DMS79 treated with DMSO at 0.1 percent for 48 hours (cell line): ENCODE data around the gene FXN.
"Not testable (repeated sequence)": the region's sequence is repeated elsewhere in the genome, so short reads cannot be mapped to it uniquely, and the experiment has no call there.

Experiments
- DNase-seq: peaks from one replicate; lab custom pipeline; 2025; lab: John Stamatoyannopoulos, UW

Gene FXN

DNA sequence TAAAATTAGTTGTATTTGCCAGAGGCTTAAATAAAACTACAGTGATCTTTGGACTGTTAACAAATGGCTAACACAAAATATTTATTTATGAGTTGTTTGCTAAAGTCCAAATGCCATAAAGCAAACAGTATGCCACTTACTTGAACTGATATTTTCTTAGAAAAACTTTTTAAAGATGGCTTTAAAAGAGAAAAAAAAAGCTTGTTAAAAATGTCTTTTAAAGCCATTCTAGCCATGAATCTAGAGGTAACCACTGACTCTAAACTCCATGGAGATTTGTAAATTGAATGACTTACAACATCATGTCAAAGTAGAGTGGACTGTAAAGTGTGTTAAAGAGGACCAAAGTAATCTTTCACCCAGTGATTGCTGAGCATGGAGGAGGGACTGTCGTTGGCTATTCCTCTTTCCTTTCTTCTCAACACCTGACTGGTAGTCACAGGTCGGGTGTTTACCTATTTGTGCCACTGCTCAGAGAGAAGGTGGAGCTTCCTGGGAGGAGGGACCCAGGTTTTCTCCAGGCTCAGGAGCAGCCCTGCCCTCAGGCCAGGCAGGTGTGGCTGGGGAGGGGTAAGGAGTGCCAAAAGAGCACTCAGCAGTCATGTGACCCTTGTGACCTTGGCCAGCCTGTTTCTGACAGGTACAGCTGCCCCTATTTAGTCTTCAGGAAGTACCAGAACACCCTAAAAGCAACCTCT lies 69.4 kb downstream of the FXN start:
- peak; percentile 67 for DNase-seq

DNA sequence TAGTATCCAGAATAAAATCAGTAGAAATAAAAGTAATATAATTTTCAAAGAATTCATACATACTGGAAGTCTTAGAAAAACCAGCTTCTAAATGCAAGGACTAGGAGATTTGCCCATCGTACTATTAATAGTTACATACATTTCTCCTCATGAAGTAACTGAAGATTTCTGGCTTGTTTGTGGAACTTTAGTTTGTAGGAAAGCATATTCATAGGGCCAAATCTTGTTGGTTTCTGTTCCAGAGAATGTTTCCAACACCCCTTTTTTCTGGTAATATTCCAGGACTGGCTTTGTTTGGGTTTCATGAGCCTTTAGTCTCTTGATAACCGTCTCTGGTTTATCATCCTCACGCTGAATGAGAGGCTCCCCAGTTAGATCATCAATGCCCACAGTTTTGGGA lies 72.2 kb downstream of the FXN start:
- DNase-seq, result no peak

DNA sequence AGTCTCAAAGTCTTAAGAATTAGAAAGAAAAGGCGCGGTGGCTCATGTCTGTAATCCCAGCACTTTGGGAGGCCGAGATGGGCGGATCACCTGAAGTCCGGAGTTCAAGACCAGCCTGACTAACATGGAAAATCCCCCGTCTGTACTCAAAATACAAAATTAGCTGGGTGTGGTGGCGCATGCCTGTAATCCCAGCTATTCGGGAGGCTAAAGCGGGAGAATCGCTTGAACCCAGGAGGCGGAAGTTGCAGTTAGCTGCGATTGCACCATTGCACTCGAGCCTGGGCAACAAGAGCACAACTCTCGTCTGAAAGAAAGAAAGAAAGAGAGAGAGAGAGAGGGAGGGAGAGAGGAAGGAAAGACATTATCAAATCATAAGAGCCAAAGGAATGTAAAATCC lies 73.2 kb downstream of the FXN start:
- DNase-seq, result not testable (repeated sequence)

DNA sequence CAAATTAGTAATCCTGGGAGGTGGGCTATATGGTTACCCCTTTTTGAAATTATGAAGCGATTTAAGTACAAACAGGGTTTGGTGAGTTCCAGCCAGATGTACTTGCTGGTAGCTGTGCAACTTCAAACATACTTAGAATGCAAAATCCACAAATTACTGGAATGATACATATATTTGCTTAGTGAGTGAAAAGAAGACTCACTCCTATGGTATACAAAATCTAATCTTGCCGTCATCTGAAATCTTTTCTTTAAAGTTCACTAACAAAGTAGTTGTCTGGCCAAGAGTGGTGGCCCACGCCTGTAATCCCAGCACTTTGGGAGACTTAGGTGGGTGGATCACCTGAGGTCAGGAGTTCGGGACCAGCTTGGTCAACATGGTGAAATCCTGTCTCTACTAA lies 73.6 kb downstream of the FXN start:
- no peak for DNase-seq

DNA sequence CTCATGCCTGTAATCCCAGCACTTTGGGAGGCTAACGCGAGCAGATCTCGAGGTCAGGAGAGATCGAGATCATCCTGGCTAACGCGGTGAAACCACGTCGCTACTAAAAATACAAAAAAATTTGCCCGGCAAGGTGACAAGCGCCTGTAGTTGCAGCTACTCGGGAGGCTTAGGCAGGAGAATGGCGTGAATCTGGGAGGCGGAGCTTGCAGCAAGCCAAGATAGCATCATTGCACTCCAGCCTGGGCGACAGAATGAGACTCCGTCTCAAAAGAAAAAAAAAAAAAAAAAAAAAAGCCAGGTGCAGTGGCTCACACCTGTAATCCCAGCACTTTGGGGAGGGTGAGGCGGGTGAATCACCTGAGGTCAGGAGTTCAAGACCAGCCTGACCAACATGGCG lies 77.1 kb downstream of the FXN start:
- DNase-seq, result not testable (repeated sequence)

DNA sequence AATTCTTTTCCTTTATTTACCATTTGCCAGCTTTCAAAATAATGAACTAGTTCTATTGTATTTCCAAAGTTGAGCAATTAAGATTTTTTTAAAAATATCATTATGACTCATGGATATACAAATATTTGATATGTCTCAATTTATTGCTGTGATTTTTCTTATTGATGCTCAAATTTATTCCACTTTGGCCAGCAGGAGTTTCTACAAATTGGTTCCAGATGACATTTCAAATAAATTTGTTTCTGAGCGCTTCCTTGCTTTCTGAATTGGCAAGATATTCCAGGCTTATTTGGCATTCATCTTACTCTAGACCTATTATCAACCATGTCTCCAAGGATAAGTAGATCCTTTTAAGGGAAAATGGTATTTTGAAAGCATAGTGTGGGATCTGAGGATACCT lies 80.1 kb downstream of the FXN start:
- no peak for DNase-seq

DNA sequence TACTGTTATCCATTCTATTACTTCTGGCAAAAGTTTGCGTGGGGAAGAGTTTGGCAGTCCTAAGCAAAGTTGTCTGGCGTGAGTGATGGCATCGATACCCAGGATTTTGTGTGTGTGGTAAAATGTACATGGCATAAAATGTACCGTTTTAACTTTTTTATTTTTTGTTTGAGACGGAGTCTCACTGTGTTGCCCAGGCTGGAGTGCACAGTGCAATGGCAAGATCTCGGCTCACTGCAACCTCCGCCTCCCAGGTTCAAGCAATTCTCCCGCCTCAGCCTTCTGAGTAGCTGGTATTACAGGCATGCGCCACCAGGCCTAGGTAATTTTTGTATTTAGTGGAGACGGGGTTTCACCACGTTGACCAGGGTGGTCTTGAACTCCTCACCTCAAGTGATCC lies 83.1 kb downstream of the FXN start:
- DNase-seq, result no peak

DNA sequence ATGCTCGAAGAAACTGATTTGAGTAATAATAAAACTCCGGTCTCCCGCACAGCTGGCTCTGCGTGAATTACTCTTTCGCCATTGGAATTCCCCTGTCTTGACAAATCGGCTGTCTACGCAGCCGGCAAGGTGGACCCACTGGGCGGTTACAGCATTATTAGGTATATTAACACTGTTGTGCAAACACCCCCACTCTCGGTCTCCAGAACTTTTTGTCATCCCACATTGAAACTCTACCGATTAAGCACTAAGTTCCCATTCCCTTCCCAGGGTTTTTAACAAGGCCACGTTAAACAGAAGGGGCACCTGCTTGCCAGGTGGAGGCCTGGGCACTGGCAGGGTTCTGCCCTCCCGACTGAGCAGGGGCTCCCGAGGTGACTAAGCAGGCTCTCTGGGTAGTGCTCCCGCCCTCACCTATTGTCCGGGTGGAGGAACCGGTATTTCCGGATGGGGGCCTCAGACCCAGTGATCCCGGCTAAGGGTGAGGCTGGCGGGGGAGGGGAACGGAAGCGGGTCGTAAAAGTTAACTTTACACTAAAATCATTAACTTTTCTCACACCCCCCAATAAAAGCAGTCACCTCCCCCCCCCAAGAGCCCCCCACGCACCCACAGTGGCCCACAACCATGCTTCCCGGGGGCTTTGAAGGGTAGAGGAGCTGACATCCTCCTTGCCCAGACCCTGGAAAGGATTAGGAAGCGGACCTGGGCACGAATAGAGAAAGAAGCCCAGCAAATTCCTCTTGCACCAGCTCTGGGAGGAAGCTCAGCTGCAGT lies 85.0 kb downstream of the FXN start:
- peak; percentile 62 for DNase-seq

DNA sequence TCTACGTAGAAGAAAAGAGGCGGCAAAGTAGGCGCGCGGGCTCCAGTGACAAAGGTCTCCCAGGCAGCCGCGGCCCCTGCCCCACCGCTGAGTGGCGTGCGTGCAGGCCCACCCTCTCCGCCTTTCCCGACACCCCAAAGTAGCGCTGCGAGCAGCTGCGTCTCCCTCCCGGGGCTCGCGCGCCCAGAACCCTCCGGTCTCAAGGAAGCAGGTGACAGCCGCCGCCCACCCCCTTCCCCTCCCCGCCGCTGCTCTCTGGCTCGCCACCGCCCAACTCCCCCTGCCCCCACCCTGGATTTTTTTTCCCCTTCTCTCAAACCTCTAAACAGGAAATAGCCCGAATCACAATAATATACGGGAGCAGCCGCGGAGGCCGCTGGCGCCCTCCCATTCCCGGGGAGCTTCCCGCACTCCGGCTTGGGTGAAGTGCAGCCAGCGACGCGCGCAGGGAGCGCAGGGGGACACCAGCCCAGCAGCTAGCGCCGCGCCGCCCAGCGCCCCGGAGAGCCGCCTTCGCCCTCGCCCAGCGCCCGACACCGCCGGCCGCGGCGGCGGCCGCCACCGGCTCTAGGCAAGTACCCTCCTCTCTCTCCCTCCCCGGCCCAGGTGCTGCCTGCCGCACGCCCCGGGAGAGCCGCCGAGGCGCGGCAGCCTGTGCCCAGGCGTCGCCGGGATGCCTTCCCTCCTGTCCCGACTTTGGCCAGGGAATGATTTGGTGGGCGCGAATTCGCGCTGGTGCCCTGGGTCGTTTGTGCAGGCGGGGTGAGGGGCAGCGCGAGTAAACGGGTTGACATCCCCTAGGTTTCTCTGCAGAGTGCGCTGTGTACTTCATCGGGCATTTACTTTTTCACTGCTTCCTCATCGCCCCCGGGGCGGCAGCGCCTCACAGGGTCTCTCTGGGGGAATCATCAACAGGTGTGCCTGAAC lies 85.9 kb downstream of the FXN start:
- DNase-seq, result peak; percentile 44

DNA sequence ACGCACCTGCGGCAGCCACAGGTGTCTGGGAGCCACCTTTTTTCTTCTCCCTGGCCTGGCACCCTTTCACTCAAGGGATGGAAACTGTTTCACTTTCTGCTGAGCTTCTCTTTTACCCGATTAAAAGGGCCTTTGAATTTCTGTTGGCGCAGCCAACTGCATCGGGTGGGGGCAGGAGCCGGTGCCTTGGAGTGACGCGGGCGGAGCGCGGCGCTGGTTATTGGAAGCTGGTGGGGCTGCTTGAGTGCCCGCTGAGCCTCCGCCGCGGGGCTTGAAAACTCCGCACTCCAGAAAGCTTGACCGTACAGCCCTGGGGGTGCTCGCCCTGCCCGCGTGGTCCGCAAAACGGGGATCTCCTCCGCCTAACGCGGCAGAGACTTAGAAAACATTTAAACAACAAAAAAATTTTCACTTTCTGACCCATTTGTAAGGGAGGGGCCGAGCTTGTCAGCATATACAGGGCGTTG lies 86.6 kb downstream of the FXN start:
- peak; percentile 44 for DNase-seq

DNA sequence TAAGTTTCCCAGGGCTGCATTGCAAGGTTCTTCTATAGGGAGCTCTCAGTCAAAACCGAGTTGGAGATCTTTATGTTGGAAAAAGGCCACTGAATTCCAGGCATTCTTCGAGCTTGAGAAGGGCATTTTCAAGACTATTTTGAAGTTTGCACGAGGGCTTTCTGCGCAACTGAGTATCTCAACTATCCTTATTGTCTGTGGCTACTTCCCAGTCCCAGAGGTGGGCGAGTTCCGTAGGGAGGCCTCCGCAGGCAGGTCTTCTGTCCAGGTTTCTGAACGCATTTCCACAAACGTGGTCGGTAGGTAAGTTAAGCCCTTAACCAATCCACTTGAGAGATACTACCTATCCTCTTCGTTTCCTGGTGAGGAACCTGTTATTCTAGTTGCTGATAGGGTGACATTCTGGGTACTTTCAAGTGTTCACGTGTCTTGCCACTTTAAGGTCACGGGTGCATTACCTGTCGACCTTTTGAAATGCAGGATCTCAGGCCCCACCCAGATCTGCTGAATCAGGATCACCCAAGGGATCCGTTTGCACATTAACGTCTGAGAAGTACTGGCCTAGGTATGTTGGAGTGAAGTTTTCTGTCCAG lies 87.1 kb downstream of the FXN start:
- peak; percentile 45 for DNase-seq

DNA sequence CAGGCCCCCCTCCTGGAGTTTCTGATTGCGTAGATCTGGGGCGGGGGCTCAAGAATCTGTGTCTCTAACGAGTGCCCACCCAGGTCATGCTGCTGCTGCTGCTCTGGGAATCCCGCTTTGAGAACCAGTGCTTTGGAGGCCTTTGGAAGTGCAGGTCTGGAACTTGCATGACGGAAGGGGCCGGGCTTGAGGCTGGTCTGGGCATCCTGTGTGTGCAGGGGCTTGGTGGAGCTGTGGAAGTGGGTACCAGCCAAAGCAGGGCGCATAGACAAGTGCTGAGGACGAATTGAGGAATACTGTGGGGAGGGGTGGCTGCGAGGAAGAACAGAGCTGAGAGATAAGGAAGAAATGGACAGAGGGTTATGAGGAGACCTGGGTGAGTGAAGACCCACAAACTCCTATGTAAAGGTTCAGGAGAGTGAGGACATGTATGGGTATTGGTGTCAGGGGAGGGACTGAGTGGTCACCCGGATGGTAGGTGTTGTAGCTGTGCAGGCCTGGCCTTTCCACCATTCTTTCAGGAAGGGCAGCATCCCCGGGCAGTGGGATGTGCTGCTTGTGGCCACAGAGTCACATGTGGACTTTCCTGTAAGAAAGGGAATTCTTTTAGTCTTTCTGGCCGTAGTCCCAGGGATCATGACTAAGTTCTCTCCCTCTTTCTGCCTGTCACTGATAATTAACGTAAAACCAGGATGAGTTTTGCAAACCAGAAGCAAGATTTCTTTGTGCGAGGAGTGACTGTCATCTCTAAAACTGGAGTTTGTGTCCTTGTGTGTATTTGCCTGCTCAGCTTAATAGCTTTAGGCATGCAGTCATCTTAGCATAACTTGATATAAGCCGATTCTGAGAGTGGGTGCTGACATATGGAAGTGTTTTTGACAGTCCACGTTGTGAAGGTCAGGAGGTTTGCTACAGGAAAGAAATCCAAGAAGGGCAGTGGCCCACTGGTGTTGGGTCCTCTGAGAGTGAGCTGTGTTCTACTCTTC lies 95.2 kb downstream of the FXN start:
- no peak for DNase-seq

DNA sequence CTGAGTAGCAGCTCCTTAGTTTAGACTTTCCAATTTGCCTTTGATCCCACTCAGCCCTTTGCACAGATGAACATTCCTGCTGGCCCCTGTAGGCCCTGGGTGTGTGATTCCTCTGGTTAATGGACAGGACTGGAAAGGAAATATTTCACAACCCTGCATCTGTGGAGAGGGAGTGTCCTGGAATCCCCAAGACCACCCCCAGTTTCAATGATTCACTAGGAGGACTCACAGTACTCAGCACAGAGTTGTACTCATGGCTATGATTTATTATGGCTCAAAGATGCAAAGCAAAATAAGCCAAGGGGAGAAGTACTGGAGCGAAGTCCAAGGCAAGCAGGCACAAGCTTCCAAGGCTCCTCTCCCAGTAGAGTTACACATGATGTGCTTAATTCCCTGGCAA lies 96.1 kb downstream of the FXN start:
- DNase-seq, result no peak

DNA sequence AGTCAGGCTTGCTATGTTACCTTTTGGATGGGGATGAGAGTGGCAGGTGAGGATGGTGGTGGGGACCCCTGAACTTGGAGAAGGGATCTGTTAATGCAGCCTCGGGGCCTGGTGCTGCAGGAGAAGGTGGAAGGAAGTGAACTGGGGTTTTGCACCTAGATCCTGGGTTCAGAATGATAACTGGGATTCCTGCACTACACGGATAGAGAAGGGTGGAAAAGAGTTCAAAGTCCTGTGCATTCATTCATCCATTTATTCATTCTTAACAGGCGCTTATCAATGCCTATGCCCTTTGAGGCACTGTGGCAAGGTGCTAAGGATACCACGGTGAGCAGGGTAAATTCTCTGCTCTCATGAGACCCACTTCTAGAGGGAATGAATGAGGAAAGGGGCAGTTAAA lies 96.8 kb downstream of the FXN start:
- DNase-seq, result no peak

DNA sequence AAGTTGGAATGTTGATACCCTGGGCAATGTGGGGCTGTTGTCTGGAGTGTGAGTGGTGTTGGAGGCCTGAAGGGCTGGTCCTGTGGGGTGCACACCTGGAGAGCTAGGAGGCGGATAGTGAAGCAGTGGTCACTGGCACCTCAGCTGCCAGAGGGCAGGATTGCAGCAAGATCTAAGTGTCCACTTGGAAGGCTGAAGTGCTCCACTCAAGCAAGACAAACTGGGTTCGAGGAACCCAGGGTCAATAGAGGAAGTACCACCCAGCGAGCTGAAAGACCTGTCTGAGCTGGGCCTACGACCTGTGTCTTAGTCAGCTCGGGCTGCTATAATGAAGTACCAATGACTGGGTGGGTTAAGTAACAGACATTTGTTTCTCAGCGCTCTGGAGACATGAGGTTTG lies 98.9 kb downstream of the FXN start:
- DNase-seq, result no peak

DNA sequence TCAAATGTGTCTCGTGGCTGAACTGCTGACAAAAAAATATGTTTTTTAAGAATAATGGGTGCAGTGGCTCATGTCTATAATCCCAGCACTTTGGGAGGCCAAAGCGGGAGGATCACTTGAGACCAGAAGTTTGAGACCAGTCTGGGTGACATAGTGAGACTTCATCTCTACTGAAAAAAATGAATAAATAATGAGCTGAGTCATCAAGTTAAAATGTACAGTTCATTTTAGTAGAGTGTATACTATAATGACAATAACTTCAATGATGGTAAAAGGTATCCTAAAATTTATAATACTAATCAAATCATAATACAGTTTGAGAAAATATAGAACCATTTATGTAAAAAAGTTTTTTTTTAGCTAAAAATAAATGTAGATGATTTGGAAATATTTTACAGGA lies 100.6 kb downstream of the FXN start:
- DNase-seq, result no peak

DNA sequence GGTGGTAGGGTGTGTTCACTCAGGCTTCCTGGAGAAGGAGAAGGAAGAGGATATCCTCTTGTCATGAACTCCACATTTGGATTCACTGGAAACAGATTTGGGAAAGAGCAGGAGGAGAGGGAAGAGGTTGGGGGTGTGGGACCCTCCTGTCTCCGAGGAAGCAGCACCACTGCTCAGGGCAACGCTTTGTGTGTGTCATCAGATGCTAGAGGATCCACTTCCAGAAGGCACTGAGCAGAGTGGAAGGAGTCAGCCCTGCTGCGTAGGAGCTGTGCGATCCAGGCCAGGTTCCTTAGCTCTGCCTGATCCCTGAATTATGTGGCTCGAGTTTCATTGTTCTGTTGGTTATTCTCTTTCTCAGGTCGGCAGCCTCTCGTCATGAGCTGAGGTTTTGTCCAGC lies 101.2 kb downstream of the FXN start:
- no peak for DNase-seq

DNA sequence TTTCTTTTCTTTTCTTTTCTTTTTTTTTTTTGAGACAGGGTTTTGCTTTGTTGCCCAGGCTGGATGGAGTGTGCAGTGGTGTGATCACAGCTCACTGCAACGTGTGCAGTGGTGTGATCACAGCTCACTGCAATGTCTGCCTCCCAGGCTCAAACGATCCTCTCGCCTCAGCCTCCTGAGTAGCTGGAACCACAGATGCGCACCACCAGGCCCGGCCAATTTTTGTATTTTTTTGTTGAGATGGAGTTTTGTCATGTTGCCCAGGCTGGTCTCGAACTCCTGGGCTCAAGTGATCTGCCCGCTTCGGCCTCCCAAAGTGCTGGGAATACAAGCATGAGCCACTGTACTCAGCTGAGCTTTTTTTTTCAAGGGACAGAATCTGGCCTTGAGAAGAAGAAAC lies 101.8 kb downstream of the FXN start:
- DNase-seq, result no peak

DNA sequence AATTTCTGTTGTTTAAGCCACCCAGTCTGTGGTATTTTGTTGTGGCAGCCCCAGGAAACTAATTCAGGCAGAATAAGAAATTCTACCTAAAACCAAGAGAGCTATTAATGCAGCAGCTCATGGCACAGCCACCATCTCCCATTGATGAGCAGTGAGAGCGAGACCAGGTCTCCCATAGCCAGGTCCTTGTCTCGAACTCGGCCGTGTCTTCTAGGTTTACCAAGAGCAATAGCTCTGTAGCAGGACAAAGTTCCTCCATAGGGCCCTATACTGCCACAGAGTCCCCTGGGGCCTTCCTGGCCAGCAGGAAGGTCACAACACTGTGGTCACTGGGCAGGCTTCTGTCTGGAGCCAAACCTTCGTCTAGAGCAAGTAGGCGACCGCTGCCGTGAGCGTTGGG lies 104.0 kb downstream of the FXN start:
- DNase-seq, result no peak

DNA sequence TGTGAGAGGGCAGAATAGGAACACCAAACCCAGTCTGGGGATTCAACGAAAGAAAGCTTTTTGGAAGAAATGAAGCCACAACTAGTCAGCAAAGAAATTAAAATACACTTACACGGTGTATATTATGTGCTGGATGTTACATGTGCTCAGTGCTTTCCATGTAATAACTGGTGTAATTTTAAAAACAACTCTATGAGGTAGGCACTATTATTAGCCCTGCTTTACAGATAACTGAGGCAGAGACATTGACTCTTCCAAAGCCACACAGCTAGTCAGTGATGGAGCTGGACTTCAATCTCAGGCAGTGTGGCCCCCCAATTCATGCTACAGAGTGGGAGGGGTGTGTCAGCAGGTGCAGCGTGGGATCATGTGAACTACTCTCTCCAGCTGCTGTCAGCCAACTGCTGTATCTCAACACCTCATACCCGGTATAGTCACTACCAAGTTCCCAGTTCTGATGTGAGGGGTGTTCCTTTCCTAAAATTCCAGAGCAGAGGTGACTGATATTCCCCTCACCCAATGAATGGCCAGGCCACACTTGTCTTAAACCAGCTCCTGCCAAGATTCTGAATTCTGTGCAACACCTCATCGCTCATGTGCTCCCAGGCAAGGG lies 104.7 kb downstream of the FXN start:
- DNase-seq, result no peak

DNA sequence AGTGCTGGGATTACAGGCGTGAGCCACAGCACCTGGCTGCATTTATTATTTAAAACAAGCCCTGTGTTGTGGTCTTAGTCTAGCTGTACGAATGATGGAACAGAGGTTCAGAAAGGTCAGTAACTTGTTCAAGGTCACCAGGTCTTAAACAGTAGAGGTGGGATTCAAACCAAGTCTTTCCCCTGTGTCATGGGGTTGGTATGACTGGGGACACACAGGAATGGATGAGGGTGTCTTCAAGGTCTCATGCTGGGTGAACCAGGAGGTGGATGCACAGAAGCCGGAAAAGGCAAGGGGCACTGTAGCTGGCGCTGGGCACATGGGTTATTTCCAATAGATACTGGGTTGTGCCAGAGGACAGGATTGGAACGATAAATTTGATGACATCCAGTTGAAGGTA lies 106.3 kb downstream of the FXN start:
- DNase-seq, result no peak
